Activated T-cell treated with anti-CD3 and anti-CD28 coated beads for 24 hours (primary cell): Measurements from ENCODE around the gene CRIM1.

Experiments used
- DNase-seq: peaks from one replicate; pipeline ENCODE4 v3.0.0-alpha.2; 2020; ENCODE audit warnings: low read depth

CRIM1 gene

GRCh38 chr2:36554531-36554930 lies 199.0 kb downstream of the CRIM1 start:
- DNase-seq, result no peak

GRCh38 chr2:36555789-36556188 lies 200.2 kb downstream of the CRIM1 start:
- DNase-seq, result no peak

GRCh38 chr2:36556842-36557241 lies 201.3 kb downstream of the CRIM1 start:
- no peak for DNase-seq

- no peak for DNase-seq
These were observed 203.8 kb downstream of the CRIM1 start for GRCh38 chr2:36559221-36559942.

- DNase-seq, result no peak
These were observed 205.1 kb downstream of the CRIM1 start for GRCh38 chr2:36560726-36561125.

- no peak for DNase-seq
These were observed 205.8 kb downstream of the CRIM1 start for GRCh38 chr2:36561237-36561944.

- DNase-seq, result no peak
These were observed 206.7 kb downstream of the CRIM1 start for GRCh38 chr2:36562240-36562639.

GRCh38 chr2:36562973-36563532 lies 207.5 kb downstream of the CRIM1 start:
- DNase-seq, result no peak

GRCh38 chr2:36564377-36564930 lies 208.9 kb downstream of the CRIM1 start:
- DNase-seq, result no peak

- DNase-seq, result no peak
These were observed 210.1 kb downstream of the CRIM1 start for GRCh38 chr2:36565712-36566111.

- no peak for DNase-seq
These were observed 211.3 kb downstream of the CRIM1 start for GRCh38 chr2:36566887-36567286.

- no peak for DNase-seq
These were observed 212.3 kb downstream of the CRIM1 start for GRCh38 chr2:36567711-36568408.

GRCh38 chr2:36568516-36569246 lies 213.1 kb downstream of the CRIM1 start:
- DNase-seq, result no peak

GRCh38 chr2:36569267-36569856 lies 213.8 kb downstream of the CRIM1 start:
- no peak for DNase-seq

GRCh38 chr2:36570416-36570815 lies 214.8 kb downstream of the CRIM1 start:
- no peak for DNase-seq

GRCh38 chr2:36572054-36572718 lies 216.6 kb downstream of the CRIM1 start:
- no peak for DNase-seq

GRCh38 chr2:36572719-36573059 lies 217.1 kb downstream of the CRIM1 start:
- DNase-seq, result no peak

- DNase-seq, result no peak
These were observed 217.6 kb downstream of the CRIM1 start for GRCh38 chr2:36573165-36573564.

- DNase-seq, result no peak
These were observed 219.0 kb downstream of the CRIM1 start for GRCh38 chr2:36574560-36574959.

- DNase-seq, result no peak
These were observed 222.3 kb downstream of the CRIM1 start for GRCh38 chr2:36577884-36578283.
